Smooth muscle cell of the brain vasculature (primary cell): ENCODE results near the gene GNS.
"Not testable (repeated sequence)": the region's sequence is repeated elsewhere in the genome, so short reads cannot be mapped to it uniquely, and the experiment has no call there.

Experiments
- DNase-seq: peaks from one replicate; pipeline ENCODE4 v3.0.0-alpha.2; 2012; ENCODE audit warnings: low read depth, low spot score

Gene GNS

DNA sequence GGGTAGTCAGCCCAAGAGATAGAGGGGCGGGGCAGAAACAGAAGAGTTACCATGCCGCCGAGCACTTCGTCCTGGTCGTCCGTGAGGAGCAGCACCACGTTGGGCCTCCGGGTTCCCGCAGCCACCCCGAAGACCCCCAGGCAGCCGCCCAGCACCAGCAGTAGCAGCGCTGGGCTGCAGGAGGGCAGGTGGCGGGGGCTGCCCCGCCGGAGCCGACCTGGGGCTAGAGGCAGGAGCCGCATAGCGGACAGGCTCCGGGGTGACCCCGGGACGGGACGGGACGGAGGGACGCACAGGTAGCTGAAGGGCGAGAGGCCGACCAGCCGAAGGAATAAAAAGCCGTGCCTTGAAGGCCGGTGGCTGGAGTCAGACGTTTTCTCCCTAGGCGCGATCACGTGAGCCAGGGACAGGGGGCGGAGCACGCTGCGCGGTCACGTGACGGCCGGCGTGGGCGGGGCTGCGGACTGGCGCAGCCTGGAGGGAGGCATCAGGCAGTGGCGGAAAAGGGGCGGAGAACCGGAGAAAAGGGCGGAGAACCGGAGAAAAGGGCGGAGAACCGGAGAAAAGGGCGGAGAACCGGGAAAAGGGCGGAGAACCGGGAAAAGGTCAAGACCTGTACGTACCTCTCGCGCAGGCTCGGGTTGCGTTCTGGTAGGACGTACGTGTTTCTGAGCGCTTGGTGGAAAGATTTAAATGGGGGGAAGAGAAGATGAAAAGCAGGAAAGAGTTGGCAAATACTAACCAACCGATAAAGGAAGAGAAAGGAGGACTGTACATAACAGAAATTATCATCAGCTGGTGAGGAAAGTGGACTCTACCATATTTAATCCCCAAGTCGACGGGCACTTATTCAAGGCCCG is at the start of gene GNS:
GNS (minus strand) TSS at position 372 of the 860 bp plus-strand sequence; CDS start at position 242, 130 bp downstream.
- DNase-seq: peak; percentile 82

DNA sequence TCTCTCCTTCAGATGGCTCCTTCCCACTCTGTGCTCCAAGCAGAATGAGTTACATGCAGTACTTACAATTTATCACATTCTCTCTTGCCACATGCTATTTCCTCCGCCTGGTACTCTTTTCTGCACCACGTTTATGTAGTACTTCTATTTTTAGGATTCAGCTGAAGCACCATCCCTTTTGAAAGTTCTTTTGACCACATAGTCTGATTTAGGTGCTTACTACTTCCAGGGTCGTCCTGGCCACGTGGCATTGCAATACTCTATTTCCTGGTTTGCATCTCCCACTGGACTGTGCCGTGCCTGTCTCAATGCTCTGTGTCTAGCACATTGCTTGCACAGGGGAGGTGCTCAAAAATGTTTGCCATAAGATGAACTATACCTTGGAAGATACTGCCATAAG is 48.9 kb upstream of the GNS start:
- no peak for DNase-seq

DNA sequence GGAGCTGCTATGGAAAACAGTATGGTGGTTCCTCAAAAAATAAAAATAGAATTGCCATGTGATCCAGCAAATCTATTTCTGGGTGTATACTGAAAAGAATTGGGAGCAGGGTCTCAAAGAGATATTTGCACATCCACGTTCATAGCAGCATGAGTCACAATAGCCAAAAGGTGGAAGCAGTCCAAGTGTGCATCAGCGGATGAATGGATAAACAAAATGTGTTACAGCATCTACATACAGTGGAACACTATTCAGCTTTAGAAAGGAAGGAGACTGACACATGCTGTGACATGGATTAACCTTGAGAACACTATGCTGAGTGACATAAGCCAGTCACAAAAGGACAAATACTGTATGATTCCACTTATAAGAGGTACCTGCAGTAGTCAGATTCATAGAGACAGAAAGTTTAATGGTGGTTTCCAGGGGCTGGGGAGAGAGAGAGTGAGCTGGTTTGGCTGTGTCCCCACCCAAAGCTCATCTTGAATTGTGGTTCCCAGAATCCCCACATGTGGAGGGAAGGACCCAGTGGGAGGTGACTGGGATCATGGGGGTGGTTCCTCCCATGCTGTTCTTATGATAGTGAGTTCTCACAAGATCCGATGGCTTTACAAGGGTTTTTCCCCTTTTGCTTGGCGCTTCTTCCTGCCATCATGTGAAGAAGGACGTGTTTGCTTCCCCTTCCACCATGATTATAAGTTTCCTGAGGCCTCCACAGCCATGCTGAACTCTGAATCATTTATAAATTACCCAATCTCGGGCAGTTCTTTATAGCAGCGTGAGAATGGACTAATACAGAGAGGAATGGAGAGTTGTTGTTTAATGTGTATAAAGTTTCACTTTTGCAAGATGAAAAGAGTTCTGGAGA is 47.6 kb upstream of the GNS start:
- no peak for DNase-seq

- DNase-seq: no peak
Measured at GRCh38 chr12:64806173-64806572, 47.0 kb upstream of the GNS start.

GRCh38 chr12:64802180-64802775 is 43.1 kb upstream of the GNS start:
- not testable (repeated sequence) for DNase-seq

DNA sequence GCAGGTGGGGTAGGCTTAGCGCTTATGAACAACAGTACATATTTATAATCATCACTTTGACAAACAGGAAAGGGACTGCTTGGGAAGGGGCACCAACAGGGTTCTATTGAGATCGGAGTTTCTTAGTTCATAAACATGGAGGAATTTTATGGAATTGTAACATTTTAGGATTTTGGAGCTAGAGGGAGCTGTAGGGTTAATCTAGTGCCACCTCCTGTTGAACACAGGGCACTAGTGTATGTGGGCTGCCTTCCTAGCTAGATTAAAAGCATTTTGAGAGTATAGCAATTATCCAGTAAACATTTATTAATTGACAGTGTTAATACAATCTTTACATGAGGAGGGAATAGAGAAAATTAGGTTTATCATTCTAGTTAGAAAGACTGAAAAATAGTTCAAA is 42.2 kb upstream of the GNS start:
- no peak for DNase-seq

- DNase-seq: no peak
Measured at GRCh38 chr12:64800640-64801039, 41.4 kb upstream of the GNS start.

DNA sequence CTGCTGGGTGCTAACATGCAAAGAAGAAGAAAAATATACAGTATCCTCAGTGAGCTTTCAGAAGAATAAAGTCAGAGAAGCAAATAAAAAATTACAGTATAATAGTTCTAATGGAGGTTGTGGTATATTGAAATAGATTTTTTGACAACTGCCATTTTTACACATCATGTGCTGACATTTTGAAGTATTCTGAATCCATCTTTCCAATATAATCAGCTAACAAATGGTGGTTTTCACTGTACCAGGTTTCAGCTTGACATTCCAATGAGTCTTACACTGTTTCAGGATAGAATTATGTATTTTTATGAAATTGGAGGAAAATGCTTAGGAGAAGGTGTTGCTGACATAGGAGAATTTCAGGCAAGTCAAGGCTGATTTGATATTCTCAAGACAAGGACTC is 39.0 kb upstream of the GNS start:
- no peak for DNase-seq

DNA sequence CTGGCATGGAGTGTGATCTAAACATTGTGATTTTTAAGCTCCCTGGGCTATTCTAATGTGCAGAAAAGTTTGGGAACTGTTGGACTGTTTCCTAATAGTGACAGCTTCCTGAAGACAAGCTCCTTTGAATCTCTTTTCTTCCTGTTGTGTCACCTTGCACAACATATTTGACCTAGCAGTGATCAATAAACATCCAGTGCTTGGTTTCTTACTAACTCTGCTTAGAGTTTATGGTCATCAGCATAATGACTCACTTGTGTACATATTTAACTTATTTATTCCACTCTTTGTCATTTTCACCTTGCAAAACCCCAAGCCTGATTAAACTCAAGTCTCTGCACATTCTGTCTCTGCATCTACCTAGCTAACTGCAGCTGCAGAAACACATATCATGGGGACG is 38.0 kb upstream of the GNS start:
- no peak for DNase-seq

- peak; percentile 80 for DNase-seq
Measured at GRCh38 chr12:64796205-64796845, 37.1 kb upstream of the GNS start.

DNA sequence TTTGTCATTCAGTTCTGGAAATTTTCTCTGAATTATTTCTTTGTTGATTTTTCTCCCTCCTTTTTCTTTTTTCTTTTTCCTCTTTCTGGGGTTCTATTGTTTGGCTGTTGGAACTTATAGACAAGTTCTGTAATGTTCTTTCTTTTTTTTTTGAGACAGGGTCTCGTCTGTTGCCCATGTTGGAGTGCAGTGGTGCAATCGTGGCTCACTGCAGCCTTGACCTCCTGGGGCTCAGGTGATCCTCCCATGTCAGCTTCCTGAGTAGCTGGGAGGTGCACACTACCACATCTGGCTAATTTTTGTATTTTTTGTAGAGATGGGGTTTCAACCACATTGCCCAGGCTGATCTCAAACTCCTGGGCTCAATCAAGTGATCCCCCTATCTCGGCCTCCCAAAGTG is 35.1 kb upstream of the GNS start:
- DNase-seq: no peak

DNA sequence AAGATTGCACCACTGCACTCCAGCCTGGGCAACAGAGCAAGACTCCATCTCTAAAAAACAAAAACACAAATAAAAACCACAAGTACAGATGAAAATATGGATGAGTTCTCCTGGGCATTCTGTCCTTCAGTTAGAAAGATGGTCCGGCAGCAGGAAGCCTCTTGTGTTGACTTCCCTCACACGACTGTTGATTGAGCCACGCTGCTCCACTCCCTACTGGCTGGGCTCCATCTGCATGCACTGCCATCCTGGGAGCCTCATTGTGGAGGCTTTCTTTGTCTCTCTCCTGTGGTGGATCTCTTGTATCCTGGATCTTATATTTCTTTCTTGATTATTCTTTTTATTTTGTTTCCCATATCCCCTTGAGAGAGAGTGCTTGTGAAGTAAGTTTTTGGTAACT is 34.4 kb upstream of the GNS start:
- DNase-seq: no peak

- no peak for DNase-seq
Measured at GRCh38 chr12:64792128-64792527, 32.9 kb upstream of the GNS start.

GRCh38 chr12:64791036-64791435 is 31.8 kb upstream of the GNS start:
- no peak for DNase-seq

DNA sequence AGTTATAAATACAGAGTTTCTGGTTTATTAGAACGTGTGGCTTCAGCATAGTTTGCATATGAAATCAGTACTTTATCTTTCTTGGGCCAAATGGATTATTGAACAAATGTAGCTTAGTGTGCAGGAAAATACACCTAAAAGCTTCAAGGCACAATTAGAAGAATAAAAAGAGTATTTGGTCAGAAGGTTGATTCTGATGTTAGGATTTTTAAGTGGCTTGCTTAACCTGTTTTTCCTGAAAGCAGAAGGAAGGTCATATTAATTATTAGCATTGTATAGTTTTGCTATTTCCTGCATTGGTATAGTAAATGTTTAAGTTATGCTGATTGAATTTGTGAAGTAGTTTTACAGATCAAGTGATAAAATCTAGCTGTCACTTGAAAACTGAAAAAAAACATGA is 31.0 kb upstream of the GNS start:
- no peak for DNase-seq

GRCh38 chr12:64785838-64786237 is 26.6 kb upstream of the GNS start:
- DNase-seq: no peak

DNA sequence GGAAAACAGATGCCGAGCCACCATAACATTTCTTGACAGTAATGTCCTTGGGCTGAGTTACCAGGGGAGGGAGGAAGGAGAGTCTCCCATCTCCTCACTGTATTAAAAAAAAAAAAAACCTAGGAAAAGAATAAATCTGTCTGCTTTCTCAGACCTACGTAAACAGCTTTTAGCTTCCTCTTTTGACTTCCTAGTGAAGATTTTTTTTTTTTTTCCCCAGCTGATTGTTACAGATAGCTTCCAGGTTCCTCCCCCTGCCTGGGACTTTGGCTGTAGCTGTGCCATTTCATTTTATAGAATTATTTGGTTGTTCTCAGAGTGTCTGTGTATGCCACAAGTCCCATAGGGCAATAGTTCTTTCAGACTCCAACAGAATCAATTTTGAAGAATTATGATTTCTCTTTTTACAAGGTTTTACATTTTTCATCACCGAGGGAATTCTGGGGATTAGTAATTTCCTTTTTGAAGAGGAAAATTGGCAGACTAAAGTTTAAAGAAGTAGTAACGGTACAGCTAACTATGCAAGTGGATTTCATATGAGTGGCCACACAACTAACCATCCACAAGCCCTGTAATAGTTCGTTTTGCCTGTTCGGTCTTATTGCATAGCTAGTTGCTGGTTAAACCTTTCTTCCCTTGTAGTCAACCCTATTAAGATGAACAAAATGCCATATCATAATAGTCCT is 23.1 kb upstream of the GNS start:
- DNase-seq: no peak

DNA sequence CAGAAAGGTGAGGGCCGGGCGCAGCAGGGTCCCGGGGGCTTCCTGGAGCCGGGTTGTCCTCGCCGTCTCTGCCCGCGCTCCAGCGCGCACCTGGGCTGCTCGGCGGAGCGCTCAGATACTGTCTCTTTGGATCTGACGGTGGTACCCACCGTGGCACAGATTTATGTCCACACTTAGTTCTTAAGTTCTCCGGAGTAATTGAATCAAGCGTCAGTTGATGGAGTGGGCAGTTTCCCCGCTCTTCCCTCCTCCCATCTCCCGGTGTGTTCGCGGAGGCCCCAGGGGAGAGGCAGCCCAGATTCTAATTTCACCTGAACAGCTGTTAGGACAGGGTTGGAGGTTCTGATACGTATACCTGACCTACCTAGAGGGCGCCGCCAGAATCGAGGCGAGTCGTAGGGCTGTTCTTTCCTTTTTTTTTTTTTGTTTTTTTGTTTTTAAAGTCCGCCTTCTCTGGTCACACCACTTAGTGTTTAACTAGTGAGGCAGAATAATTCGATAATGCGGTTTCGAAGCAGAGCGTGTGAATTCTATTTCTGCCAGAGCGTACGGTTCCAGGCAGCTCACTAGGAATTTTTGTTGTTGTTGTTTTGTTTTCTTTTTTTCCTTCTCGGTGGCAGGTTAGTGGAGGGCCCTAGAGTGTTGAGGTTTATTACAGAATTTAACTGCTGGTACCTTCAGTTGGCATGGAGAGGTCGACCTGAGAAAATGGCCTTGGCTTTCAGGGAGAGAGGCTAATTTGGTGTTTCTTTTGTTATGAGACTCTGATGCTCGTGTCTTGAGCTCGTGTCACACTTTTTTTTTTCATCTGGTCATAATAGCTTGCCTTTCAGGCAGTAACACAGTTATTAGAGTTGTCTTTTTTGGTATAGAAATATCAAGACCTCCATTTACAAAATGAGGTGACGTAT is 22.3 kb upstream of the GNS start:
- no peak for DNase-seq

- no peak for DNase-seq
Measured at GRCh38 chr12:64780531-64781279, 21.5 kb upstream of the GNS start.
